ENCODE results near the gene EP400. TPM values are rescaled to one million over a fixed set of nuclear protein-coding genes. Genes with fewer than 3 reads are reported as not detected.

The EP400 gene
- total and polyA plus RNA-seq, 2 of the 4 experiments (the other 2 are of a cell fraction) = 4.3 to 11.4 TPM

DNA sequence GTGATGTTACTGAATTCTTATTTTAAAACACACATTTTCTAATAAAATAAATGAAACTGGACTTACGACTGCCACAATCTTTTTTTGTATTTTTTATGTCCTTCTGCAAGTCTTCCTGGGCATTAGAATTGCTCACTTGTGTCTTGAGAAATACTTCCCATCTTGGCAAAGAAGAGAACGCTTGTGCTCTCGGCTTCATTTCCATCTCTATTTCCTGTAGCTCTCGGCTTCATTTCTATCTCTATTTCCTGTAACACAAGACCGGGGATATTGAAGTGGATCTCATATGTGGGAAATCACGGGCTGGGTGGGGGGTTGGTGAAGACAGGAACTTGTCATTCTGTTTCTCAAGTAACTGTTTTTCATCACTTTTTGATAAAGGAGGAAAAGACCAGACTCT is 77.9 kb downstream of the EP400 start:
- Histone ChIP-seq H3K27ac (ENCODE audit: insufficient read depth, low read length) (no peak overlapping the region), H2BK120ac (ENCODE audit: low read depth, low read length) (no peak overlapping the region), H4K5ac (ENCODE audit: low read depth, low read length) (no peak overlapping the region), H3K4me1 (ENCODE audit: control insufficient read depth, insufficient read depth, low read length) (peaks cover 6% of the 10 kb centered on the region), H3K27me3 (ENCODE audit: control insufficient read depth, insufficient read depth, low read length) (no peaks in the 10 kb centered on the region), H3K56ac (ENCODE audit: extremely low read depth, insufficient read depth, low read length) (no peak overlapping the region), H3K4me2 (ENCODE audit: low read depth, low read length) (no peak overlapping the region), H3K36me3 (ENCODE audit: control insufficient read depth, insufficient read depth, low read length) (peaks cover 70% of the 10 kb centered on the region), H3K14ac (replicated peaks; ENCODE audit: low read depth, low read length) (no peak overlapping the region), H3K9me1 (ENCODE audit: insufficient read depth, low read length) (peaks cover 21% of the 10 kb centered on the region), H3K23ac (ENCODE audit: low read depth, low read length) (no peak overlapping the region), H4K91ac (ENCODE audit: insufficient read depth, low read depth, low read length) (no peak overlapping the region), H2AK5ac (ENCODE audit: low read depth, low read length) (no peak overlapping the region), H4K8ac (ENCODE audit: low read depth in 2 of 2, low read length in 2 of 2) (no peak overlapping the region), H2AK9ac (replicated peaks; ENCODE audit: low read depth, low read length, poor library complexity) (no peak overlapping the region), H2BK5ac (ENCODE audit: low read depth, low read length, poor library complexity, severe bottlenecking) (no peak overlapping the region), H3K4me3 (ENCODE audit: insufficient read depth, low read depth, low read length) (no peak overlapping the region), H3K4ac (ENCODE audit: low read depth, low read length) (no peak overlapping the region), H3K79me1 (ENCODE audit: low read depth in 1 of 2, low read length in 2 of 2) (peaks cover 0 to 31% of the 10 kb centered on the region in 2 experiments; a peak in 3 of 4 replicates), H2AFZ (replicated peaks; ENCODE audit: low read length, poor library complexity) (no peak overlapping the region), H3K9ac (ENCODE audit: low read depth, low read length) (no peak overlapping the region), H3K18ac (ENCODE audit: low read depth, low read length) (no peak overlapping the region), H2BK15ac (ENCODE audit: low read depth, low read length) (no peak overlapping the region), H2BK20ac (ENCODE audit: low read depth, low read length) (no peak overlapping the region), H3K9me3 (ENCODE audit: control insufficient read depth, insufficient read depth, low read length) (no peaks in the 10 kb centered on the region), H4K20me1 (ENCODE audit: insufficient read depth, low read length) (peaks cover 4% of the 10 kb centered on the region)
- ATAC-seq (ENCODE audit: low read depth) (no peak), DNase-seq (no peak)
- 100% methylated on average over 1 of the region's 6 CpGs; no CpG with 5 or more reads in 1 of the 2 experiments for WGBS, 2 experiments (ENCODE audit: extremely low coverage in 2 of 2, insufficient read length in 1 of 2)
- BruUV-seq (replicated peaks) = no TSS peak
- no peak for TF ChIP-seq ELK1 (IDR thresholded peaks at IDR 0.05; ENCODE audit: borderline replicate concordance, low read depth, low read length)
- ChIA-PET POLR2A (ENCODE audit: unreplicated experiment) (no interaction called here), CTCF (no interaction called here)
- in situ Hi-C loops (cut with MboI; ENCODE audit: low sequenced_read_pairs) (no loop called here), dilution Hi-C loops (cut with HindIII; ENCODE audit: low sequenced_read_pairs, unreplicated experiment) (no loop called here), intact Hi-C loops (cut with micrococcal nuclease) (no loop called here)
